ENCODE data around the gene C3orf70. TPM values are rescaled to one million over a fixed set of nuclear protein-coding genes. Genes with fewer than 3 reads are reported as not detected.
A peak's percentile ranks its signal among the peaks of the same experiment; 100 is the strongest.

Gene C3orf70
- total and polyA plus RNA-seq, 2 of the 8 experiments (the other 6 are each of a cell fraction or from before 2014, with no cell fraction given): 1.7 to 2.0 TPM

DNA sequence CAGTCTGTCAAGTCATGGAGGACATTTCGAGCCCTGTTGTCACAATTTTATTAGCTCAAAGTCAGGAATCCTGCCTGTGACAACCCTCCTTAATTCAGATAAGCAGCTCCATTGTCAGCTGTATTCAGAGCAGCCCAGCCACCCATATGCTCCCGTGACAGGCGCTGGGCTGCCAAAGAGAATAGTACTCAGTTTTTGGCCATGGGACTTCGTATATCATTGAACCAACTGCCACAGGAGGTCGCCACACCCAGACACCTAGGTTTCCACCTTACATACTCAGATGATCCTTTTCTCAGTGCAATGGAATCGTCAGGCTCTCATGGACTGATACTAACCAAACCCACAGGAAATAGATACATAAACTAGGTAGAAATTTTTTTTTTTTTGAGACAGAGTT is 100.2 kb downstream of the C3orf70 start:
- Histone ChIP-seq H4K20me1 (replicated peaks in 1 of 2; ENCODE audit: control insufficient read depth in 1 of 2, insufficient read depth in 2 of 2, low read length in 2 of 2) (peaks cover 0 to 2% of the 10 kb centered on the region in 2 experiments), H2AFZ (ENCODE audit: low read length) (no peak overlapping the region)
- WGBS, 2 experiments (ENCODE audit: extremely low coverage in 1 of 2, insufficient coverage in 1 of 2, insufficient read length in 1 of 2, insufficient replicate concordance in 2 of 2, low coverage in 1 of 2, low lambda C conversion rate in 2 of 2, missing lambda C conversion rate in 1 of 2): 89% methylated on average over 6 of the region's 6 CpGs; no CpG with 5 or more reads in 1 of the 2 experiments

More for the DNA sequence above, 100.2 kb downstream of the C3orf70 start:
- Histone ChIP-seq H3K27ac (ENCODE audit: low read depth, low read length) (no peak overlapping the region), H3K18ac (ENCODE audit: extremely low read depth, low read length) (no peak overlapping the region), H3K4me2 (ENCODE audit: insufficient read depth in 1 of 2, low read depth in 2 of 2, low read length in 2 of 2) (no peak overlapping the region), H3K36me3 (ENCODE audit: control insufficient read depth in 2 of 4, insufficient read depth in 4 of 4, low read length in 3 of 4) (peaks cover 0 to 9% (median 0%) of the 10 kb centered on the region in 4 experiments; a peak in 5 of 8 replicates), H3K79me2 (ENCODE audit: control insufficient read depth in 1 of 2, insufficient read depth in 2 of 2, low read length in 2 of 2) (no peaks in the 10 kb centered on the region), H3K79me1 (ENCODE audit: low read depth, low read length) (no peaks in the 10 kb centered on the region), H2BK5ac (ENCODE audit: low read depth, low read length) (no peak overlapping the region), H4K8ac (ENCODE audit: extremely low read depth, insufficient read depth, low read length) (no peak overlapping the region), H2AK5ac (ENCODE audit: low read depth, low read length) (no peak overlapping the region), H4K91ac (replicated peaks; ENCODE audit: insufficient read length, low read length) (no peak overlapping the region), H3K9me3 (ENCODE audit: insufficient read depth in 2 of 2, low read depth in 1 of 2, low read length in 1 of 2) (no peaks in the 10 kb centered on the region; a peak in 1 of 4 replicates), H4K5ac (ENCODE audit: insufficient read length, low read depth, low read length) (no peak overlapping the region), H3K4me1 (replicated peaks in 1 of 4; ENCODE audit: control insufficient read depth in 3 of 4, insufficient read depth in 4 of 4, low read length in 3 of 4) (no peaks in the 10 kb centered on the region), H3K4me3 (ENCODE audit: extremely low read depth in 1 of 4, insufficient read depth in 2 of 4, low read depth in 3 of 4, low read length in 4 of 4) (no peak overlapping the region), H3K23me2 (ENCODE audit: low read depth, low read length) (no peaks in the 10 kb centered on the region), H2BK12ac (ENCODE audit: low read depth, low read length) (no peak overlapping the region), H2BK120ac (replicated peaks; ENCODE audit: low read depth, low read length) (no peak overlapping the region), H3K27me3 (replicated peaks in 1 of 4; ENCODE audit: control insufficient read depth in 3 of 4, extremely low read depth in 1 of 4, insufficient read depth in 3 of 4, low read length in 3 of 4) (no peaks in the 10 kb centered on the region), H2BK20ac (ENCODE audit: low read length) (no peak overlapping the region), H3K23ac (ENCODE audit: insufficient read length) (no peak overlapping the region), H3K4ac (replicated peaks; ENCODE audit: insufficient read length, low read depth, low read length) (no peak overlapping the region), H3K56ac (replicated peaks; ENCODE audit: insufficient read length, low read depth, low read length) (no peak overlapping the region), H2BK15ac (ENCODE audit: low read length) (no peak overlapping the region), H3K14ac (ENCODE audit: insufficient read length) (no peak overlapping the region), H3K9ac (replicated peaks in 1 of 4; ENCODE audit: extremely low read depth in 1 of 4, low read depth in 3 of 4, low read length in 3 of 4) (no peak overlapping the region)
- TF ChIP-seq RAD21 (IDR thresholded peaks at IDR 0.05 in 1 of 2, conservative IDR thresholded peaks at IDR 0.05 in 1 of 2; ENCODE audit: low read depth in 2 of 2, low read length in 2 of 2) (peak; percentile 17 to 23; a peak in 2 of 4 replicates), KDM5A (IDR thresholded peaks at IDR 0.05; ENCODE audit: low read length) (no peak)
- DNase-seq (ENCODE audit: low read depth in 1 of 2, low spot score in 2 of 2) (no peak), FAIRE-seq (no peak)
- ChIA-PET CTCF (ENCODE audit: partially characterized antibody) (interaction anchor here (0.6 to 10.2 kb wide), 8 partner anchors 11 to 180 kb away, joined by 3 to 97 read pairs (median 3); no protein-coding TSS in a partner anchor), POLR2A (ENCODE audit: partially characterized antibody) (no interaction called here)
